ENCODE results near the gene RBBP8NL.

DNA sequence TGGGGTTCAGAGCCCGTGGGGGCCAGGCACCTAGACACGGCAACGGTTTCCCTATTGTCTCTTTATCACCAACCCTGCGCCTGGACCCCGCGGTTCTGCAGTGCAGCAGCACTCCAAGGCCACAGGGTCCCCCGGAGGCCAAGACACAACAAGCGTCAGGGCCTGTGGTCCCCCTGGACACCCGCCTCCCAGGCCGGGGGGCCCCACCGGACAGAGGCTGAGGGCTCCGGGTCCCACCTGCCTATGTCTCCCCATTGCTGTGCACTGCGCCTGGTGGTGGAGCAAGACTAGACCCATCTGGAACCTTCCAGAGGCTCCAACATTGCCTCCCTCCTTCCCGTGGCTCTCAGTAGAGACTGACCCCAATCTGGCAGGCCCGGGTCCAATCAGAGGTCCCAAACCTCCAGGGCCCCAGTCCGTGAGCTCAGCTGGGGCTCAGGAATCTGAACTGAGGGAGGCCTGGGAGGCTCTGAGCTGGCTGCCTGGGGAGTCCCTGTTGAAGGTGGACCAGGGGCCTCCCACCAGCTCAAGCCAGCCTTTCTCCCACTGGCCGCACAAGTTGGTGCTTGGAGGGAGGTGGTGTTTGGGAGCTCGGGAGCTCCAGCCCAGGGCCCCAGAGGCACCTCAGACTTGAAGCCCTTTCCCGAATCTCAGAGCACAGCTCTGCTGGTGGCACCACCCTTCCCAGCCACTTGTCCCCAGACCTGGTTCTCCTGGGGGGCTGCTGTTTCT is 39.6 kb upstream of the RBBP8NL start:
- TF ChIP-seq CTCF (IDR thresholded peaks at IDR 0.05; ENCODE audit: control extremely low read depth in 1 of 3, insufficient read depth in 1 of 3, low read depth in 1 of 3, low read length in 3 of 3) (no peak), SUZ12 (IDR thresholded peaks at IDR 0.05; ENCODE audit: low read length) (no peak), CTBP2 (IDR thresholded peaks at IDR 0.05; ENCODE audit: borderline replicate concordance, insufficient read depth, insufficient read length, low read length) (no peak), TAF7 (optimal IDR thresholded peaks at IDR 0.05; ENCODE audit: borderline replicate concordance, low read depth, low read length) (no peak), EZH2 (IDR thresholded peaks at IDR 0.05; ENCODE audit: low read depth, low read length, severe bottlenecking) (no peak), EP300 (IDR thresholded peaks at IDR 0.05; ENCODE audit: borderline replicate concordance in 1 of 2, low read depth in 2 of 2, low read length in 2 of 2) (no peak)

Data from H1 (cell line).